HG03139 (cell line): ENCODE results near the gene TCF21.
"Not testable (repeated sequence)": the region's sequence is repeated elsewhere in the genome, so short reads cannot be mapped to it uniquely, and the experiment has no call there.

ENCODE experiments used
- ATAC-seq: cut with Tn5 transposase; IDR thresholded peaks from one replicate; pipeline ENCODE4 v1.9.1; 2021; ENCODE audit not compliant: unreplicated experiment

Gene TCF21

GRCh38 chr6:133888929-133889556 lies at the start of gene TCF21:
Gene TCF21, plus strand, starts transcription at chr6:133889113. Its CDS starts 285 bp downstream, at chr6:133889398.
- ATAC-seq, result no peak

- no peak for ATAC-seq
Measured at GRCh38 chr6:133841176-133841575, 47.7 kb upstream of the TCF21 start.

DNA sequence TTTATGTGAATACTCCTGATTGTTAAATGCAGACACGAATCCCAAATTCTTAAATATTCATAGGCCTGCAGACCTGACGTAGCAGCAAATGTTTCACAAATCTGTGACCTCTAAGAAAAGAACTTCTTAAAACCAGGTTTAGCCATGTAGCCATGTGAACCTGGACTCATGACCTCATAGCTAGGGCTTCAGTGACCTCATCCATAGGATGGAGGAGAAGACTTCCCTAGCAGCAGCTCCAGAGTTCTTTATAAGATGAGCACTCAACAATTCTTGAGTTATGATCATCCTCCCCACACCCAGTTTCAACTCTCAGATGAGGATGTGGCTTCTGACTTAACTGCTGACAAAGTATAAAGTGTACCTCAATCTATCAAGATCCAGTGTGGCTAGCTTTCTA lies 45.8 kb upstream of the TCF21 start:
- no peak for ATAC-seq

DNA sequence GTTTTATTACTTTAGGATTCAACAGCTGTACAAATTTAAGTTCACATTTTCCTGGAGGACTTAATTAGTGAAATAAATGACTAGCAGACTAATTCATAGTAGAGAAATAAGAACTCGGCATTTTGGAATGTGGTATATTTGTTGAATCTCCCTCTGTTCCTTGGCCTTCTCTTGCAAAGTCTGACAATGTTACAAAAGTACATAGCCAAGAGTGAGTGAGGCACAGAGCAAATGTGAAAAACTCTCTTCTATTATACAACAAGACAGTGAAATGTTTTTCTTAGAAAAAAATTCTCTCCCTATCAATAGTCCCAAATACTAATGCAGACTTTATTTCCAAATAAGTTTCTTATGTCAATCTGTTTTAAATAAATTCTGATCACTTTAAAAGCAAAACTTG lies 44.2 kb upstream of the TCF21 start:
- no peak for ATAC-seq

- ATAC-seq, result no peak
Measured at GRCh38 chr6:133854041-133854363, 34.9 kb upstream of the TCF21 start.

GRCh38 chr6:133854364-133855275 lies 34.3 kb upstream of the TCF21 start:
- no peak for ATAC-seq

DNA sequence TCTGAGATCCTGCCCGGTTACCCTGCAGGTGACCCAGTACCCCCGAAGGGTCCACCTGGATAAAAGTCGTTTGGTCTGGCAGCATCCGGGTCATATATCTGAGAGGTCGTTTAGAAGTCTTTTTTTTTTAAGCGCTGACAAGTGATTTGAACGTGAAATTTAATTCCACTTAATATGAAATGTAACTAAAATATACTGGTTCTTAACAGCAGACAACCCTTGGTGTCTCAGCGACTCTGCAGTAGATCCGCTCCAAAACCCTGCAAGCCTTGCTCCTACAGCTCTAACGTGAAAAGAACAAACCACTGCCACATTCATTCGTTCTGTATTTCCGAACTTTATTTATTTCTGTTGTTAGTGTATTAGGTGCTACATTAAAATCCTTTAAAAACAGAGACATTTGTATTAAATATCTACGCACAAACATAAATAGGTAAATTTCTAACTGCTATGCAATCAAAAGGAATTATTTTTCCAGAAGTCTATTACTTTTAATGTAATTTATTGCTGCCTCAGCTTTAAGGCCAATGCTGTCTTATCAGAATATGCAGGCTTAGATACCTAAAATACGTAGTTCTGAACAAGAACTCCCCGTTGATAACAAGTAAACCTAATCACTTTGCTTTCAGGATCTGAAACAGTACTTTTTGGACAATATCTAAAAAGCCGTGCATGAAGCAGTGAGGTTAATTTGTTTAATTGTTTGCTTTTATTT lies 33.5 kb upstream of the TCF21 start:
- no peak for ATAC-seq

- ATAC-seq, result no peak
Measured at GRCh38 chr6:133855991-133856370, 32.9 kb upstream of the TCF21 start.

DNA sequence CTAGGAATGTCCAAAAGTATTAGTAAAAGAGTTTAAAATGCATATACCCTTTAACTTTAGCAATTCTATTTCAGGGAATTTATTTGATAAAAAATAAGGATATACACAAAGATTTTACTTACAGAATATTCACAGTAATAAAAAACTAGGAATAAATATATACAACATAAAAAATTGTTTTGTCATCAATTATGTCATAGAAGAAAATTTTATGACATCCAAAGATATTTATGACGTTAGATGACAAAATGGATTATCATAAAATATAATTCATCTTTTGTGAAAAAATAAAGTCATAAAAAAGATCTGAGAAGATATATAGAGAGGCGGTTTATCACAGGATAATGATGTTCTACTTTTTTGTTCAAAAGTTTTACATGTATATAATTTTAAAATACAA lies 32.0 kb upstream of the TCF21 start:
- no peak for ATAC-seq

GRCh38 chr6:133857696-133858095 lies 31.2 kb upstream of the TCF21 start:
- no peak for ATAC-seq

DNA sequence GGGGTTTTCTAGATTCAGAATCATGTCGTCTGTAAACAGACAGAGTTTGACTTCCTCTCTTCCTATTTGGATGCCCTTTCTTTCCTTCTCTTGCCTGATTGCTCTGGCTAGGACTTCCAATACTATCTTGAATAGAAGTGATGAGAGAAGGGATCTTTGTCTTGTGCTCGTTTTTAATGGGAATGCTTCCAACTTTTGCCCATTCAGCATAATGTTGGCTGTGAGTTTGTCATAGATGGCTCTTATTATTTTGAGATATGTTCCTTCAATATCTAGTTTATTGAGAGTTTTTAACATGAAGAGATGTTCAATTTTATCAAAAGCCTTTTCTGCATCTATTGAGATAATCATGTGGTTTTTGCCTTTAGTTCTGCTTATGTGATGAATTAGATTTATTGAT lies 27.6 kb upstream of the TCF21 start:
- not testable (repeated sequence) for ATAC-seq

DNA sequence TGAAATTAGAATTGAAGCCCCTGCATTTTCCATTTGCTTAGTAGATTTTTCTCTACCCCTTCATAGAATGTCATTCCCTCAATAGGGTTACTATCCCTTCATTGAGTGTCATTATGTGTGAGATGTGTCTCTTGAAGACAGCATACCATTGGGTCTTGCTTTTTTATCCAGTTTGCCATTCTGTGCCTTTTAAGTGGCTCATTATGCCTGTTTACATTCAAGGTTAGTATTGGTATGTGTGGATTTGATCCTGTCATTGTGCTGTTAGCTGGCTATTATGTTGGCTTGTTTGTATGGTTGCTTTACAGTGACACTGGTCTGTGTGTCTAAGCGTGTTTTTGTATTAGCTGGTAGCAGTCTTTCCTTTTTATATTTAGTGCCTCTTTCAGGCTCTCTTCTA lies 25.7 kb upstream of the TCF21 start:
- no peak for ATAC-seq

- ATAC-seq, result no peak
Measured at GRCh38 chr6:133865680-133866079, 23.2 kb upstream of the TCF21 start.

DNA sequence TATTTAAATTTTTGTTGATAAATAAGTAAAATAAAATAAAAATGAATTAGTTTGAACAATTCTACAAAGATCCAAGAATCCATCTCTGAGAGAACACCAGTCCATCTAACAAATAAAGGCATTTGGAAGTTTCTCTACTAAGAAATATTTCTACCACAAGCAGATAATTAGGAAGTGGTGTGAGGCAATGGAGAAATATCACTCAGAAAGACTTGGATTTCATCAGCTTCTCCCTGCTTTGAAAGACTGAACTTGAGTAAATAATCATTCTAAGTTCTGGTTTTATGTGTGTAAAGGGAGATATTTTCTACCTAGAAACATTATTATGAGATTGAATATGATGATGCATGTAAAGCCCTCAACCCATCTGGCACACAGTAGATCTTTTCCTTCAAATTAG lies 17.8 kb upstream of the TCF21 start:
- no peak for ATAC-seq

GRCh38 chr6:133873538-133873937 lies 15.4 kb upstream of the TCF21 start:
- no peak for ATAC-seq

DNA sequence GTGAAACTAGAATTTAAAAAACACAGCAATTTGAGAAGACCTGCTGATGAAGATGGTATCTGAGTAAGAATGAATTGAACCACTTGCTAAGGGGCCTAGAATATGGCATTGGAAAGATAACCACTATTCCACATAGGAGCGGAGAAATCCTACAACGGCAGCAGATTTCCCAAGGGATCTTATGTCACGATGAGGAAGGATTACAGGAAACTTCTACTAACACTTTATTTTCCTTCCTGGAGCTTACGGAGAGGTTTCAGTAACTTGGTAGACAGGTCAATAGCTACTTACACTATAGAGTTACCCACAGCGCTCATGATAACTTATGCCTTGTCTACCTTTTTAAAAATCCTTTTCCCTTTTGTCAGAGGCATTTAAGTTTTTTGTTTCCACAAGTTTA lies 11.8 kb upstream of the TCF21 start:
- ATAC-seq, result no peak

DNA sequence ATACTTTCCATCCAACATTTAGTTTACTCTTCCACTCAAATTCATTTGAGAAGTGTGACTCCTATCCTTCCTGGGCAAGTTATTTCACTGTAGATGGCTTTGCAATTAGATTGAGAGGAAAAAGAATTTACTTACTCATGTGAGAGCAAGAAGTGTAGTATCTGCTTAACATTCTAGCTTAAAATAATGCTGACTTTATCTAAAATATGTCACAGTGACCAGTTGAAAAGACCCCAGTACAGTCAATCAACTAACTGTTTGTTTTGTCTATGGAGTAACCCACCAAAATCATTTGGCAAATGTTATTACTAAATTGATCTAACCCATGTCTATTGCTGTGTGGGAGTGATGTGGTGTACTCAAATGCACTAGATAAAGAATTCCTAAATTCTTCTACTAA lies 8.9 kb upstream of the TCF21 start:
- no peak for ATAC-seq

GRCh38 chr6:133880896-133881295 lies 8.0 kb upstream of the TCF21 start:
- ATAC-seq, result no peak

DNA sequence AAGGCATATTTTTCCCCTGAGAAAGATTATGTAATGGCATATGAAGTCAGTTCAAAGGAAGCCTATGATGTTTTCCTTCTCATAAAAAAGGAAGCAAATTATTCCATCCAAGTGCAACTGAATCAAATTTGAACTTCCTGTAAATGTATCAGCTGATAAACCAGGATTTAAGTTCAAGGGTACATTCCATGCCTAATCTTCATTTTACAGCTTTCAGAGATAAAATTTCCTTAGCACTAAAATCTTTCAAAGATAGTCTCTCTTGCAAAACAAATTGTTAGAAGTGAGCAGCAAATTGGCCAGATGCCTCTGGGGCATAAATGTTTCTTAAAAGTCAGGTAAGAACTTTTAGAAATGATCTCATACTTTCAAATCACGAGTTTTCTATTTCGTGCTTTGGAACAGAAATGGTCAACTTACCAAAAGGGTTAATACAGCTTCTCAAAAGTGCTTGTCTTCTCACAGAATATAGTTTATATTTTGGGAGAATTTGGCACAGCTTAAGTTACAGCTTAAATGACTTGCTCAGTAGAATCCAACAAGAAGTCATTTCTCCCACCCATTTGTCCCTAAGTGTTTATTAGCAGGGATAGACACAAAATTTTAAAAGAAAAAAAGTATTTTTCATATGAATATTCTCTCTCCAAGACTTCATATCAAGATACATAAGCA lies 2.7 kb upstream of the TCF21 start:
- no peak for ATAC-seq

DNA sequence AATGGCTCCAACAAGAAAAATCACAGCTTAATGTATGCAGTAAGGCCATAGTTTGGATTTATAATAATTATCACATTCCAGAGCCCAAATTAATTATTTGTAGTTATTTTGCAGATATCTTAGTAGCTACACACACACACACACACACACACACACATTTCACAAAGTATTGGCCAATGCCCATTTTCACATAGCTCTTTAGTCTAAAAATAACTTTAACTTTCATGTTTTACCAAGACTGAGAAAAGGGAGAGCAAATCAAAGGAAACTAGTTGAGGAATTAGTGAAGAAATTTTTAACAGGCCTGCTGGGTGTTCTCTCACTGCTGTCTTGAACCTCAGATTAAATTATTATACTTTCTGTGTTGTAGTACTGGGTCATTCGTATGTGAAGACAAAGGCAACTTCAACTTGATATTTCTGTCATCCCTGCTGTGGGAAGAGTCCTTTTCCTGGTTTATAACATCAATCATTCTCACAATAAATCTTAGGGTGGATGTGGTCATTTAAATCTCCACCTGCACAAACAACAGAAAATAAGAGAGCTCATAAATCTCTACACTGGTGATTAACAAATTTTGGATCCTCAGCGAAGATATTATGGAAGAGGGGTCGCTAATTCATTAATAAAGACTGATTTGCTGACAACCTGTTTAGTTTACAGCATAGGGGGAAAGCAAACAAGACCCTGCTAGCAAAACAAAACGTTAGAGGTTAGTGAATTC lies 1.6 kb upstream of the TCF21 start:
- ATAC-seq, result no peak

DNA sequence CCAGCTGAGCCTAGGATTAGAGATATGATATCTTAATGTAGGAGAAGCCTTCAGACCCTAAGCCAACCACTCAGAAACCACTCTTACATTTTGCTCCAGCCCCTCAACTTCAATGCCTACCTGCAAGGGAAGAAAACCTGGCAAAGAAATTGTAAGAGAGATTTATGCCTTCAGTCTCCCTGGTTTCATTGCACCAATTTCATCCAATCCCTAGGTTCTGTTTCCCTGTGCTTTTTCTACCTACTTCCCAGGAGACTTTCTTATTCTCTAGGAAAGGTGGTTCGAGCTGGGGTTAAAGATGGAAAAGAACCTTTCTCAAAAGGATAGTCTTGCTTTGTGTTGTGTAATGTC lies 1.1 kb upstream of the TCF21 start:
- ATAC-seq, result no peak
